ENCODE measurements around the gene HHAT. TPM values are rescaled to one million over a fixed set of nuclear protein-coding genes. Genes with fewer than 3 reads are reported as not detected.
A peak's percentile ranks its signal among the peaks of the same experiment; 100 is the strongest.

HHAT gene
- total and polyA plus RNA-seq, 9 of the 15 experiments (the other 6 are each of a cell fraction or from before 2014, with no cell fraction given) = 0.07 to 0.16 (median 0.13) TPM; not detected in 1

- TF ChIP-seq CEBPG (CRISPR knock-in tag; IDR thresholded peaks at IDR 0.05) (no peak), CEBPG (tag; conservative IDR thresholded peaks at IDR 0.05 in 1 of 2, IDR thresholded peaks at IDR 0.05 in 1 of 2) (peak in 1 of 2 experiments; percentile 94; a peak in 2 of 4 replicates), EP300 (IDR thresholded peaks at IDR 0.05; ENCODE audit: low read length) (no peak), ZNF318 (IDR thresholded peaks at IDR 0.05; ENCODE audit: borderline replicate concordance in 1 of 2, low read depth in 1 of 2) (0 out of 4 replicates have a peak, but pooled peaks of 1 of the 2 experiments have one; percentile 30), ZNF12 (CRISPR knock-in tag; IDR thresholded peaks at IDR 0.05) (no peak), BRD9 (IDR thresholded peaks at IDR 0.05; ENCODE audit: low read depth, partially characterized antibody) (no peak), THRA (IDR thresholded peaks at IDR 0.05) (no peak), BMI1 (IDR thresholded peaks at IDR 0.05; ENCODE audit: low read length) (no peak), MYNN (IDR thresholded peaks at IDR 0.05) (peak; percentile 91; the same call in 1 of the 2 replicates), MYNN (CRISPR knock-in tag; IDR thresholded peaks at IDR 0.05) (no peak), CXXC5 (CRISPR knock-in tag; IDR thresholded peaks at IDR 0.05) (no peak; the same call in 1 of the 2 replicates), MEIS2 (IDR thresholded peaks at IDR 0.05; ENCODE audit: partially characterized antibody) (no peak), XRCC4 (IDR thresholded peaks at IDR 0.05; ENCODE audit: extremely low read depth, insufficient read depth, insufficient read length) (no peak), CREB3L1 (IDR thresholded peaks at IDR 0.05; ENCODE audit: borderline replicate concordance, low read depth) (peak; percentile 14; the same call in 1 of the 2 replicates)
These were observed 45.3 kb downstream of the HHAT start (continued) for GRCh38 chr1:210373878-210374599.
